ENCODE measurements around the gene PEX10.

GRCh38 chr1:2439369-2439768, 27.0 kb upstream of the PEX10 start:
- TF ChIP-seq, protein P1, sequence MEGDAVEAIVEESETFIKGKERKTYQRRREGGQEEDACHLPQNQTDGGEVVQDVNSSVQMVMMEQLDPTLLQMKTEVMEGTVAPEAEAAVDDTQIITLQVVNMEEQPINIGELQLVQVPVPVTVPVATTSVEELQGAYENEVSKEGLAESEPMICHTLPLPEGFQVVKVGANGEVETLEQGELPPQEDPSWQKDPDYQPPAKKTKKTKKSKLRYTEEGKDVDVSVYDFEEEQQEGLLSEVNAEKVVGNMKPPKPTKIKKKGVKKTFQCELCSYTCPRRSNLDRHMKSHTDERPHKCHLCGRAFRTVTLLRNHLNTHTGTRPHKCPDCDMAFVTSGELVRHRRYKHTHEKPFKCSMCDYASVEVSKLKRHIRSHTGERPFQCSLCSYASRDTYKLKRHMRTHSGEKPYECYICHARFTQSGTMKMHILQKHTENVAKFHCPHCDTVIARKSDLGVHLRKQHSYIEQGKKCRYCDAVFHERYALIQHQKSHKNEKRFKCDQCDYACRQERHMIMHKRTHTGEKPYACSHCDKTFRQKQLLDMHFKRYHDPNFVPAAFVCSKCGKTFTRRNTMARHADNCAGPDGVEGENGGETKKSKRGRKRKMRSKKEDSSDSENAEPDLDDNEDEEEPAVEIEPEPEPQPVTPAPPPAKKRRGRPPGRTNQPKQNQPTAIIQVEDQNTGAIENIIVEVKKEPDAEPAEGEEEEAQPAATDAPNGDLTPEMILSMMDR (IDR thresholded peaks at IDR 0.05; ENCODE audit: borderline replicate concordance, extremely low read depth, low read length, poor library complexity, severe bottlenecking) = no peak
- no peak for TF ChIP-seq EZH2 (IDR thresholded peaks at IDR 0.05; ENCODE audit: borderline replicate concordance, low read depth, low read length, severe bottlenecking)

Data from DND-41 (cell line).